ENCODE data around the gene SET.

The SET gene

DNA sequence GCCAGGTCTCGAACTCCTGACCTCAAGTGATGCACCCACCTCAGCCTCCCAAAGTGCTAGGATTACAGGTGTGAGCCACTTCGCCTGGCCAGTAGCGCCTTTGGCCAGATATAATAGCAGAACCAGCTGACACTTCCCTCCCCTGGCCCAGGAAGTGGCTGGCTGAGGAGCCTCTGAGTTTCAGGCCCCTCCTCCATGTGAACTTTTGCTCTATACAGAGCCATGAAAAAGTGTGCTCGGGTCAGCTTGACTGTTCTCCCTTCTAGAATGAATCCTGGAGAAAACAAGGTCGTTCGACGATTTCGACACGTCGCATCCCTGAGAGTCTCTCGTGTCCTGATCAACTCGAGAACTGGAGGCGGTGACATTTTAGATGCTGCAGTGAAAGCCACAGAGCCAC lies 43.6 kb downstream of the SET start:
- DNase-seq, result no peak

DNA sequence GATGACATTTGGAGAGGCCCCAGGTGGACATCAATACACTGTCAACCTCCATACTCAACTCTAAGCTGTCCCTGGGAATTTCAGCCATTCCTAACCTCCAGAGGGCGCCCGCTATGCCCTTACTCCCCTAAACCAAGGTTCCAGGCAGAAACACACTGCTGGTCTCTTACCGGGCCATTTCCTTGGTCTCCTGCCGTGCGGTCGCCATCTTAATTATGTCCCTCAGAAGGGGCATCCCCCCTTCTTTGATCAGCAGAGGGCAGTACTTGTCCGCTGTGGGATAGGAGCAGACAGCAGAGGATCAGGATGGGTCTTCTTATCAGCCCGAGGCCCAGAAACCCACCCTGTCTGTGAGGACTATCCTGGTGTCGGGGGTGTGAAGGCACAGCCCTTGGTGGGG lies 44.2 kb downstream of the SET start:
- DNase-seq, result peak; percentile 27

DNA sequence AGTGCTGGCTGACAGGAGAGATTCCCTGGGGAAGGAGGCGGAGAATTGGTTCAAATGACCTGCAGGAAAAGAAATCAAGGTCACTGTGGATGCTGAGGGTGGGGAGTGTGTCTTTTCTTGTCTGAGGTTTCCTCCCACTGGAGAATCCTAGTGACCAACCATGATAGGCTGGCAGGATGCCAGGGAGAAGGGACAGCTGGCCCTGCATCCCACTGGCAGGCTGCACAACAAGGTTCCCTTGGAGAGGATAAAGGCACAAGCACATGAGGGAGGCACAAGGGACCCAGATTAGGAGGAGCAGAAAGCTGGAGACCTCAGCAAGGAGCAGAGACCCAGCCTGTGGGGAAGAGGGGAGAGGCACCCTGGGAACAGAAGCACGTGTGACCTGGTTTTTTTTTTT lies 46.4 kb downstream of the SET start:
- DNase-seq, result no peak

DNA sequence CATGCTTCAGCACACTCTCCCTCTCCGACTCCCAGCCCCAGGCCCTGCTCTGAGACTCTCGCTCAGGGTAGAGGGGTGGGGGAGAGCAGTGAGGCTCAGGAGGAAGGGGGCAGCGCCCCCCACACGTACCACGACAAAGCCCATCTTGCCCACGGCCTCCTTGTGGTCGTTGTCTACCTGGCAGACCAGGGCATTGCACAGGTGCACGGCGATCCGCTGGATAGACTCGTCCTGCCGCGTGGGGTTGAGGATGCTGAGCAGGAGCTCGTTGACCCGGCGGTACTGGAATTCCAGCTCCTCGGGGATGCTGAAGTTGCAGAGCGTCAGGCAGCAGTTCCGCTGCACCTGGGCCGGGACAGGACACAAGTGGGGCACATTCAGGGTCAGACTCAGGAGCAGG lies 53.4 kb downstream of the SET start:
- no peak for DNase-seq

DNA sequence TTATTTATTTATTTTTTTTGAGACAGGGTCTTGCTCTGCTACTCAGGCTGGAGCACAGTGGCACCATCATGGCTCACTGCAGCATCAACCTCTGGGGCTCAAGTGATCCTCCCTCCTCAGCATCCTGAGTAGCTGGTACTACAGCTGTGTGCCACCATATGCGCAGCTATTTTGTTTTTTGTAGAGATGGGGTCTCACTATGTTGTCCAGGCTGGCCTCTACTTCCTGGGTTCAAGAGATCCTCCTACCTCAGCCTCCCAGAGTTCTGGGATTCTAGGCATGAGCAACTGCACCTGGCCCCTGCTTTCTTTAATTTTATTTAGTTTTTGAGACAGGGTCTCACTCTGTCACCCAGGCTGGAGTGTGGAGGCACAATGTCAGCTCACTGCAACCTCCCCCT lies 54.4 kb downstream of the SET start:
- no peak for DNase-seq
